ENCODE results near the gene SSNA1. TPM values are rescaled to one million over a fixed set of nuclear protein-coding genes. Genes with fewer than 3 reads are reported as not detected.

SSNA1 gene
- total RNA-seq, 6 experiments from 2014 or later = 21.5 to 53.3 (median 25.5) TPM

DNA sequence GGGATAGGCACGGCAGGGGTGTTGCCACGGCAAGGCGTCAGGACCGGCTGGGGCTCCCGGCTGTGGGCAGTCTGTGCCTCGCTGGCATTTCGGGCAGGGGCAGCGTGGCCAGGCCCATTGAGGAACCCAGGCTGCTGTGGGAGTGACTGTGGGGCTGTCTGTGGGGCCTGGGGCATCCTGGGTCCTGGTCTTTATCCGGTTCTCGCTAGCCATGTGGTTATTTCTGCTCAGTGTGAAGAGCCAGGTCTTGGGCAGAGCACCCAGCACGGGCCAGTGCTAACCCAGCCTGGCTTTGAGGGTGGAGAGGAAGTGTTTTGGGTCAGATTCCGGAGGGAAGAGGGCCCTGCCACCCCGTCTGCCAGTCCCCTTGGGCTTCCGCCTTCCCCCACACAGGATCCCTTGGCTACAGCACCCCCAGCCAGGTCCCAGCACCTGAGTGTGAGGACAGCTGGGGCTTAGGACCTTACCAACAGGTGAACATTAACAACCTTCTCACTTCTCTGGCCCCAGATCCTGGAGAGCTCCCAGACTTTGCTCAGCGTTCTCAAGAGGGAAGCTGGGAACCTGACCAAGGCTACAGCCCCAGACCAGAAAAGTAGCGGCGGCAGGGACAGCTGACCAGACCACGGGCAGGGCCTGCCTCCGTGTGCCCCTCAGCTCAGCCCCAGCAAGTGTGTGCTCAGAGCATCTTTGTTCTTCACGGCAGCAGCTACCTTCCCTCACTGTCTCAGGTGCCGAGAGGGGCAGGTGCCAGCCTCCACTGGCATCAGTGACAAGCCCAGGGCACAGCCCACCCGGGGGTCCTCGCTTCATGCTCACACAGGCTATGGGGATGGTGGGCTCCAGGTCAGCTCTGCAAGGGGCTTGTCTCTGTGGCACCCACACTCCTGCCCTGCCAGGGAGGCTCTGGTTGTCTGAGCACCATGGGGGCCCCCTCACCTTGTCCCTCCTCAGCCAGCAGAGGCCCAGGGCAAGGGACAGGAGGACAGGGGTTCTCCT is 1.1 kb downstream of the SSNA1 start:
- Histone ChIP-seq H3K27ac (peak overlapping the region; percentile 85 to 92 (median 91)), H3K4me1 (peaks cover 0 to 42% (median 19%) of the 10 kb centered on the region in 4 donors), H3K27me3 (no peaks in the 10 kb centered on the region), H3K36me3 (peaks cover 0 to 17% (median 4%) of the 10 kb centered on the region in 4 donors), H3K4me3 (peak overlapping the region; percentile 90 to 100 (median 98)), H3K9me3 (no peaks in the 10 kb centered on the region)
- ATAC-seq (peak in 2 of 4 donors; percentile 3 to 20), DNase-seq (no peak)
- 14% methylated on average over 8 of the region's 23 CpGs for WGBS (ENCODE audit: insufficient coverage, low coverage, low lambda C conversion rate, missing lambda C conversion rate)
- intact Hi-C loops (cut with DNase I) = loop anchor here in 1 of 2 donors (10.0 kb wide), 1 partner anchor 45 kb away; the partner anchor contains the start of gene SLC34A3
- TF ChIP-seq, protein P1, sequence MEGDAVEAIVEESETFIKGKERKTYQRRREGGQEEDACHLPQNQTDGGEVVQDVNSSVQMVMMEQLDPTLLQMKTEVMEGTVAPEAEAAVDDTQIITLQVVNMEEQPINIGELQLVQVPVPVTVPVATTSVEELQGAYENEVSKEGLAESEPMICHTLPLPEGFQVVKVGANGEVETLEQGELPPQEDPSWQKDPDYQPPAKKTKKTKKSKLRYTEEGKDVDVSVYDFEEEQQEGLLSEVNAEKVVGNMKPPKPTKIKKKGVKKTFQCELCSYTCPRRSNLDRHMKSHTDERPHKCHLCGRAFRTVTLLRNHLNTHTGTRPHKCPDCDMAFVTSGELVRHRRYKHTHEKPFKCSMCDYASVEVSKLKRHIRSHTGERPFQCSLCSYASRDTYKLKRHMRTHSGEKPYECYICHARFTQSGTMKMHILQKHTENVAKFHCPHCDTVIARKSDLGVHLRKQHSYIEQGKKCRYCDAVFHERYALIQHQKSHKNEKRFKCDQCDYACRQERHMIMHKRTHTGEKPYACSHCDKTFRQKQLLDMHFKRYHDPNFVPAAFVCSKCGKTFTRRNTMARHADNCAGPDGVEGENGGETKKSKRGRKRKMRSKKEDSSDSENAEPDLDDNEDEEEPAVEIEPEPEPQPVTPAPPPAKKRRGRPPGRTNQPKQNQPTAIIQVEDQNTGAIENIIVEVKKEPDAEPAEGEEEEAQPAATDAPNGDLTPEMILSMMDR (IDR thresholded peaks at IDR 0.05) = no peak
- no peak for TF ChIP-seq POLR2A (IDR thresholded peaks at IDR 0.05)

DNA sequence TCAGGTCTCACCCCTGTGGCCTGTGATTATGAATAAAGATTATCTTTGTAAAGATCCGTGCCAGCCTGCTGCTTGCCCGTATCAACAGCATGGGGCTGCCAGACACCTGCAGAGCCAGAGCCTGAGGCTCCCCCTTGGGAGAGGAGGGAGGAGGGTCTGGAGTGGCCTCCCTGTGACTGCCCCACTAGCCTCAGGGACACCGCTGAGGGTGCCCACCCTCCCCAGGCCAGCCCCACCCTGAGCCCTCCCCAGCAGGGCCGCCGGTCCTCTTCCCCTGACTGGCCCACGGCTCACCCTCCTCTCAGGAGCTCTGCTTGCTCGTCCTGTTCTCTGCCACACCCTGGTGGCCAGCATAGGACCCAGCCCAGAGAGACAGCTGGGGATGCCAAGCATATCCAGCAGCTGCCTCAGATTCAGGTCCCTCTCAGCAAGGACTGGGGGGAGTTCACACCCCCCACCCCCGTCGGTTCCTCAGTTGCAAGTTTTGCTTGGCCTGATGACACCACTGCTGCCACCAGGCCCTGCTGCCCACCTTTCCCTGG is 1.9 kb downstream of the SSNA1 start:
- peaks cover 0 to 17% (median 4%) of the 10 kb centered on the region in 4 donors for H3K36me3 ChIP-seq
- H3K9me3 ChIP-seq = no peaks in the 10 kb centered on the region
- H3K4me3 ChIP-seq = no peak overlapping the region
- DNase-seq = no peak
- no peak for TF ChIP-seq POLR2A (IDR thresholded peaks at IDR 0.05)
- TF ChIP-seq, protein P1 (IDR thresholded peaks at IDR 0.05) = no peak
- H3K4me1 ChIP-seq = peaks cover 0 to 50% (median 23%) of the 10 kb centered on the region in 4 donors
- no peaks in the 10 kb centered on the region for H3K27me3 ChIP-seq
- intact Hi-C loops (cut with DNase I) = no loop called here
- 78% methylated on average over 3 of the region's 9 CpGs for WGBS (ENCODE audit: insufficient coverage, low coverage, low lambda C conversion rate, missing lambda C conversion rate)
- no peak overlapping the region for H3K27ac ChIP-seq
- ATAC-seq = no peak

DNA sequence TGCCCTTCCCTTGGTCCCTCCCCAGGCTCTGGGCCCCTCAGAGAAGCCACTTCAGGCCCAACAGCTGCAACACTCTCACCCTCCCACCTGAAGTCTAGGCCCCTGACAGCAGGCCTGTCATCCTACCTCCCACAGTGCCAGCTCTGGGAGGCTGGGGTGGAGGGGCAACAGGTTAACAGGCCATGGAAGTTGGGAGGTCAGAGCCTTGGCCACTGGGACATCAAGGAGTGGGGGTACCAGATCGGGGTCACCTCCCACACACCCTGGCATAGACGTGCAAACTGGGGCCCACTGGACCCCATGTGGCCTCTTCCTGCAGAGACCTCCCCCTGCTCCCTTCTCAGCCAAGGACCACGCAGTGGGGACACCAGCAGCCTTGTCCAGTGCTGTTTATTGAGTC is 2.8 kb downstream of the SSNA1 start:
- intact Hi-C loops (cut with DNase I) = no loop called here

DNA sequence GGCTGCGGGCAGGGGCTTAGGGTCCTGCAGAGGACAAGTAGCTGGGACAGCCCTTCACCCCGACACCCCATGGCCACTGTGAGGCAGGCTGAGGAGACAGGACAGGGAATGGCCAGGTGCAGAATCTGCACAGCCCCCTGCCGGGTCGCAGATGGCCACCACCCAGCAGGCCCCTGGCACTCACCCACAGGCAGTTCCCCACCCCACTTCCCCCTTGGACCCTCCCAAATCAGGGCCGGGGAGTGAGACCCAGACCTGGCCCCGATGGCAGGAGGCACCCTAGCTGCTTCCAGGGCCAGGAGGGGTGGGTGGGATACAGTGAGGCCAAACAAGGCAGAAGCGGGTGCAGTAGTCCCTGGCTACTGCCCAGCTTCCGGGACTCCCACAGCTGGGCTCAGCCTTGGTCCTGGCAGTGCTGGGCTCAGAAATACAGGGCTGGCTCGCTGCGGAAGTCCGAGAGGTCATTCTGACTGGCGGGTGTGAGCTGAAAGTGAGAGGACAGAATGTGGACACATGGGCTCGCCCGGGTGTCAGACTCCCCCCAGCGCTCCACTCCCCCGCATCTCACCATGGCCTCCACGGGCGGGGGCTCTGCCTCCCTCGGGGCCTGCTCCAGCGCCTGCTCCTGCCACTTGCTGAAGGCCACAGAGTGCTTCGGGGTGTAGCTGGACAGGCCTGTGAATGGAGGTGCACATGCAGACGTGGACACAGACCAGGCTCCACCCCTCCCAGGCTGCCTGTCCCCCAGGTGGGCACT is 3.4 kb downstream of the SSNA1 start:
- no peaks in the 10 kb centered on the region for H3K9me3 ChIP-seq
- DNase-seq (no peak), ATAC-seq (no peak)
- no peak overlapping the region for H3K27ac ChIP-seq
- H3K36me3 ChIP-seq = peaks cover 0 to 10% (median 0%) of the 10 kb centered on the region in 4 donors
- intact Hi-C loops (cut with DNase I) = no loop called here
- no peak for TF ChIP-seq POLR2A (IDR thresholded peaks at IDR 0.05)
- TF ChIP-seq, protein P1 (IDR thresholded peaks at IDR 0.05) = no peak
- no peaks in the 10 kb centered on the region for H3K27me3 ChIP-seq
- H3K4me3 ChIP-seq = no peak overlapping the region
- H3K4me1 ChIP-seq = peaks cover 0 to 59% (median 28%) of the 10 kb centered on the region in 4 donors
- WGBS (ENCODE audit: insufficient coverage, low coverage, low lambda C conversion rate, missing lambda C conversion rate) = 40% methylated on average over 1 of the region's 22 CpGs

More for the DNA sequence above, 2.8 kb downstream of the SSNA1 start:
- DNase-seq = no peak
- no peak for ATAC-seq
- TF ChIP-seq, protein P1 (IDR thresholded peaks at IDR 0.05) = no peak
- no peak for TF ChIP-seq POLR2A (IDR thresholded peaks at IDR 0.05)
- H3K9me3 ChIP-seq = no peaks in the 10 kb centered on the region
- no peak overlapping the region for H3K4me3 ChIP-seq
- H3K27ac ChIP-seq = no peak overlapping the region
- WGBS (ENCODE audit: insufficient coverage, low coverage, low lambda C conversion rate, missing lambda C conversion rate) = 60% methylated on average over 2 of the region's 3 CpGs
- peaks cover 0 to 58% (median 28%) of the 10 kb centered on the region in 4 donors for H3K4me1 ChIP-seq
- peaks cover 0 to 10% (median 0%) of the 10 kb centered on the region in 4 donors for H3K36me3 ChIP-seq
- H3K27me3 ChIP-seq = no peaks in the 10 kb centered on the region
